Measurements from ENCODE around the gene XCL2. TPM values are rescaled to one million over a fixed set of nuclear protein-coding genes. Genes with fewer than 3 reads are reported as not detected.

Gene XCL2
- total RNA-seq, 1 experiment from 2014 or later = not detected

DNA sequence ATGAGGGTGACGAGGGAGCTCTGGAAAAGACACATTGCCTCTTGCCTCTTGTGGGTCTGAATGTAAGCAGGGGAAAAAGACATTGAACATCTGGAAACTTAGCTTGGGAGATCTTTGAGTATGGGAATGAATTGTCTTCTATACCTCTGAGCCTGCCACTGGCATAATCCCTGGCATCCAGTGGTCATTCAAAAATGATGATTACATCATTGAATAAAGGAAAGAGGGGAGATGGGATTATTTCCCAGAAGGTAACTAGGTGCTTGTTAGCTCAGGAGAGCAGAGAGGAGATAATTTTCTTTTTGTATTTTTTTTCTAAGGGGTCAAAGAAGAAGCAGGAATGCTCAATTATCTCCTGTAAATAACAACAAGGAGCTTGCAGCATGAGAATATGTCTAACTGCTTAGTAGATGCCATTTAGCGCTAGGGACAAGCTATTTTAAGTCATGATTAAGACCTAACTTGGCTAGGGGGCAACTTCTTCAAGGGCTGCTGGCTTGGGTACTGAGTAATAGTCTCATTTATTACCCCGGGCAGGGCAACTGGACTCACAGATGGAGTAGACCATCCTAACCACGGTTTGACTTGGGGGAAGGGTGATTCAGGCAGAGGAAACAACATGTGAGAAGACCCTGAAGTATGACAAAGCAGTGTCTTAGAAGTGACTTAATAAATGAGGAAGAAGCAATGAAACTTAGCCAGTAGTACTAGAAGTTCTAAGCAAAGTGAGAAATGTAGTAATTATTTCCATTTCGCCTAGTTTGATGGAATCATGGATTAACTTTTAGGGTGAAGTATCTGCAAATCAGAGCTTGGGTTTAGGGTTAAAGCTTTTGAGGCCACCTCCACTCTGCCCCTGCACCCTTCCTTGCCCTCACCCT lies 11.0 kb upstream of the XCL2 start:
- Mint-ChIP-seq H3K4me3 (ENCODE audit: low read depth, unreplicated experiment) (no peak overlapping the region), H3K27me3 (ENCODE audit: unreplicated experiment) (no peaks in the 10 kb centered on the region), H3K27ac (ENCODE audit: unreplicated experiment) (no peak overlapping the region), H3K9me3 (ENCODE audit: low read depth, unreplicated experiment) (no peaks in the 10 kb centered on the region), H3K36me3 (ENCODE audit: insufficient read depth, unreplicated experiment) (no peaks in the 10 kb centered on the region), H3K4me1 (ENCODE audit: low read depth, unreplicated experiment) (peaks cover 14% of the 10 kb centered on the region)
- no peak for DNase-seq
- TF ChIP-seq, protein P1, sequence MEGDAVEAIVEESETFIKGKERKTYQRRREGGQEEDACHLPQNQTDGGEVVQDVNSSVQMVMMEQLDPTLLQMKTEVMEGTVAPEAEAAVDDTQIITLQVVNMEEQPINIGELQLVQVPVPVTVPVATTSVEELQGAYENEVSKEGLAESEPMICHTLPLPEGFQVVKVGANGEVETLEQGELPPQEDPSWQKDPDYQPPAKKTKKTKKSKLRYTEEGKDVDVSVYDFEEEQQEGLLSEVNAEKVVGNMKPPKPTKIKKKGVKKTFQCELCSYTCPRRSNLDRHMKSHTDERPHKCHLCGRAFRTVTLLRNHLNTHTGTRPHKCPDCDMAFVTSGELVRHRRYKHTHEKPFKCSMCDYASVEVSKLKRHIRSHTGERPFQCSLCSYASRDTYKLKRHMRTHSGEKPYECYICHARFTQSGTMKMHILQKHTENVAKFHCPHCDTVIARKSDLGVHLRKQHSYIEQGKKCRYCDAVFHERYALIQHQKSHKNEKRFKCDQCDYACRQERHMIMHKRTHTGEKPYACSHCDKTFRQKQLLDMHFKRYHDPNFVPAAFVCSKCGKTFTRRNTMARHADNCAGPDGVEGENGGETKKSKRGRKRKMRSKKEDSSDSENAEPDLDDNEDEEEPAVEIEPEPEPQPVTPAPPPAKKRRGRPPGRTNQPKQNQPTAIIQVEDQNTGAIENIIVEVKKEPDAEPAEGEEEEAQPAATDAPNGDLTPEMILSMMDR (IDR thresholded peaks at IDR 0.05; ENCODE audit: unreplicated experiment) = no peak
- BruUV-seq (replicated peaks) = no TSS peak
- CTCF ChIA-PET = no interaction called here
- intact Hi-C loops (cut with micrococcal nuclease; ENCODE audit: unreplicated experiment) = no loop called here

DNA sequence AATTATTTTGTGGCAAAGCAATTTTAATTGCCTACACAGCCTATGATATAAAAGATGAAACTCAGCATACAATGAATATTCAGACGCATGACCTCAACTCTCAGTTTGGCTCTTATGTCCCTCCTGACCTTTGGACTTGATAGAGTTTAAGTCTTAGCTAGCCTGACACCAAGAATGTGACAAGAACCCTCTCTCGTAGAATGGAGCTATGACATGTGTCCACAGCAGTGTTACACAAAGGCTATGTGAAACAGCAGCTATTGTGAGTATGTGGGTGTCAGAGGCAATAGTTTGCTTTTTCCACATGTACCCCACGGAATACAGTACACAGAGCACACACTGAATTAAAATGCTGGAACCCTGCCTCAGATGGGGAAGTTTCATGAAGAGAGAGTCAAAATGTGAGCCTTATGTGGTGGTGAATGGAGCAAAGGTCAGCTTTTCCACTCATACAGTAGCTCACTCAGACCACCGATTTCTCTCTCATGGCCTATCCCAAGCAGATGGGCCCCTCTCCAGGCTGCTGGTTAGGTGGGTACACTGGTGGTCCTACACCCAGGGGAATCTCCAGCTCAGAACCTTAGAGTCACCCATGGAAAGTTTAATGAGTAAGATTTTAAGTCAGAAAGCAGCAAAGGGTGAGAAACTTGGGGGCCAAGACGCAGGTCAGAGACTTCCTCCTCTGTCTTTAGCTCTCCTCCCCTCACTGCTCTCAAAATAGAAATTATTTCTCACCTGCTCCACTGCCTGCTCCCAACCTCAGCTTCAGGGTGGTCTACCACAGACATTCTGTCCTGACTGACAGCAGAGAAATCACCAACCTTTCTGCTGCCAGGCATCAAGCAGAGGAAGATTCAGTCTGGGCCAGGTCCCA lies 10.1 kb upstream of the XCL2 start:
- TF ChIP-seq, protein P1 (IDR thresholded peaks at IDR 0.05; ENCODE audit: unreplicated experiment) = no peak
- Mint-ChIP-seq H3K4me1 (ENCODE audit: low read depth, unreplicated experiment) (peaks cover 14% of the 10 kb centered on the region), H3K36me3 (ENCODE audit: insufficient read depth, unreplicated experiment) (no peaks in the 10 kb centered on the region), H3K4me3 (ENCODE audit: low read depth, unreplicated experiment) (no peak overlapping the region), H3K27me3 (ENCODE audit: unreplicated experiment) (no peaks in the 10 kb centered on the region), H3K9me3 (ENCODE audit: low read depth, unreplicated experiment) (no peaks in the 10 kb centered on the region), H3K27ac (ENCODE audit: unreplicated experiment) (no peak overlapping the region)
- CTCF ChIA-PET = interaction anchor here (1.2 kb wide), 1 partner anchor 105 kb away, joined by 3 read pairs; no protein-coding TSS in a partner anchor
- no TSS peak for BruUV-seq (replicated peaks)
- intact Hi-C loops (cut with micrococcal nuclease; ENCODE audit: unreplicated experiment) = no loop called here
- DNase-seq = no peak

DNA sequence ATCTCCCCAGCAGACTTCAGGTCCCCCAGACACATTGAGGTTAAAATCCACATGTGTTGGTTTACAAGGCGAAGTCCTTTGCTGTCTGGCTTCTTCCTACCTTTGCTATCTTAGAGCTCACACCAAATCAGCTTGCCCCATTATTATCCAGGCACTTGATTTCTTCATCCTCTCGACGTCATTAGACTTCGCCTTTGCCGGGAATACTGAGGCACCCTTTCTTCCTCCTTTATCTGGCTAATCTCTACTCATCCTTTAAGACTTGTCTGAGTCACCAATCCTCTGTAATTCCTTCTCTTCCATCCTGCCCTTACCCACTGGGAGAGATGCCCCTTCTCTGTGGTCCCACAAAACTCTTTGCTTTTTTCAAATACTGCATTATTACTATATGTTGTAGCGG lies 9.2 kb upstream of the XCL2 start:
- H3K9me3 Mint-ChIP-seq (ENCODE audit: low read depth, unreplicated experiment) = no peaks in the 10 kb centered on the region
- no peak overlapping the region for H3K4me3 Mint-ChIP-seq (ENCODE audit: low read depth, unreplicated experiment)
- no peak for DNase-seq
- CTCF ChIA-PET = interaction anchor here (1.2 kb wide), 1 partner anchor 104 kb away, joined by 3 read pairs; no protein-coding TSS in a partner anchor
- BruUV-seq (replicated peaks) = no TSS peak
- H3K27ac Mint-ChIP-seq (ENCODE audit: unreplicated experiment) = no peak overlapping the region
- intact Hi-C loops (cut with micrococcal nuclease; ENCODE audit: unreplicated experiment) = no loop called here
- TF ChIP-seq, protein P1 (IDR thresholded peaks at IDR 0.05; ENCODE audit: unreplicated experiment) = no peak
- no peaks in the 10 kb centered on the region for H3K27me3 Mint-ChIP-seq (ENCODE audit: unreplicated experiment)
- peaks cover 14% of the 10 kb centered on the region for H3K4me1 Mint-ChIP-seq (ENCODE audit: low read depth, unreplicated experiment)
- no peaks in the 10 kb centered on the region for H3K36me3 Mint-ChIP-seq (ENCODE audit: insufficient read depth, unreplicated experiment)

DNA sequence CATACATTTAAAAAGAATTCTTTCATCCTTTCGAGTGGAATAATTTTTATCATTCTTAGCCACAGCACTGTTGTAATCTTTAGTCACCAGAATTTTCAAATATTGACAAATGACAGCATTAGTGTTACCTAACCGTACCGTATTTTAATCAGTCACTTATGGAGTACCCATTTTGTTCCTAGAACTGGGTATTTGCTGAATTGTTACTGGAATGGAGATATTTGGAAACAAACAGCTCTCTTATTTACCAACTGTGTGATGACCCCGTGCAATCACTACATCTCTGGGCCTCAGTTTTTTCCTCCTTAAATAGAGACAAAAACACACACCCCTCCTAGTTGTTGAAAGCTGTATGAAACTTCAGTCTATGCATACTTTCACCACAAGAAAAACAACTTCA lies 7.9 kb upstream of the XCL2 start:
- CTCF ChIA-PET = no interaction called here
- Mint-ChIP-seq H3K27ac (ENCODE audit: unreplicated experiment) (no peak overlapping the region), H3K27me3 (ENCODE audit: unreplicated experiment) (no peaks in the 10 kb centered on the region), H3K9me3 (ENCODE audit: low read depth, unreplicated experiment) (no peaks in the 10 kb centered on the region), H3K4me3 (ENCODE audit: low read depth, unreplicated experiment) (no peak overlapping the region), H3K36me3 (ENCODE audit: insufficient read depth, unreplicated experiment) (no peaks in the 10 kb centered on the region), H3K4me1 (ENCODE audit: low read depth, unreplicated experiment) (peaks cover 9% of the 10 kb centered on the region)
- no peak for DNase-seq
- intact Hi-C loops (cut with micrococcal nuclease; ENCODE audit: unreplicated experiment) = no loop called here
- TF ChIP-seq, protein P1 (IDR thresholded peaks at IDR 0.05; ENCODE audit: unreplicated experiment) = no peak
- no TSS peak for BruUV-seq (replicated peaks)

Data from Calu3 (cell line).